DMS153 (cell line): ENCODE data around the gene GFER.

Experiments
- DNase-seq: peaks from one replicate; lab custom pipeline; 2025; lab: John Stamatoyannopoulos, UW

Gene GFER

GRCh38 chr16:1990351-1991134 lies 6.5 kb downstream of the GFER start:
- DNase-seq = no peak

- no peak for DNase-seq
Observed at GRCh38 chr16:1991135-1991551, 7.2 kb downstream of the GFER start.

DNA sequence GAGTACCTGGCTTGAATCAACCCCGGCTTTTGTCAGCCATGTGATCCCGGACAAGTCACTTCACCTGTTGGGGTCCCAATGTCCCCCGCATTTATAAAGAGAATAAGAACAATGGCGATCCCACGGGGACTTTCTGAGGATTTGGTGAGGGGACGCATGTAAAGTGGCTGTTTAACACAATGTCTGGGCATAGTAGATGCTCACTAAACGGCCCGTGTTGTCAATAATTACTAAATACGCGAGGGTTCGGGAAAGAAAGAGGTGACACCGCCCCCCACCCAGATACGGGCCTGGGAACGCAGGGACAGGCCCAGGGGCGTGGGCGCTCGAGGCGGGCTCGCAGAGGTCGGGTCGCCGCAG lies 7.6 kb downstream of the GFER start:
- no peak for DNase-seq

DNA sequence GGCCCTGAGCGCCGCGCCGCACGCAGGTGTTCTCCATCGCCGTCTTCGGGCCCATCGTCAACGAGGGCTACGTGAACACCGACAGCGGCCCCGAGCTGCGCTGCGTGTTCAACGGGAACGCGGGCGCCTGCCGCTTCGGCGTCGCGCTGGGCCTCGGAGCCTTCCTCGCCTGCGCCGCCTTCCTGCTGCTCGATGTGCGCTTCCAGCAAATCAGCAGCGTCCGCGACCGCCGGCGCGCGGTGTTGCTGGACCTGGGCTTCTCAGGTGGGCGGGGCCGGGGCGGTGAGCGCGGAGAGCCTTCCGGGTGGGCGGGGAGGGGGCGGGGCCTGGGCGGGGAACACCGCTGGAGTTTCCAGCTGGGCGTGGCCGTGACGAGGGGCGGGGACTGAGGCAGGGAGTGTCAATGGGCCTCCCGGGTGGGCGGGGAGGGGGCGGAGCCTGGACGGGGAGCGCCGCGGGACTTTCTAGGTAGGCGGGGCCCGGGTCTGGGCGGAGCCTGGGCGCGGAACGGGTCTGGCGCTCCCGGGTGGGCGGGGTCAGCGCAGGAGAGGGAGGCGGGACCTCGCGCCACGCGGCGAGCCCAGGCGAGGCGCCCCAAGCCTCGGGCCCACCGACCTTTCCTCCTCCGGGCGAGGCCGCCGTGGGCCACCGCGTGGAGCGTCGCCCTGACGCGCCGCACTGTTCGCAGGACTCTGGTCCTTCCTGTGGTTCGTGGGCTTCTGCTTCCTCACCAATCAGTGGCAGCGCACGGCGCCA lies 8.1 kb downstream of the GFER start:
- DNase-seq = no peak

GRCh38 chr16:1992704-1993317 lies 8.8 kb downstream of the GFER start:
- no peak for DNase-seq

DNA sequence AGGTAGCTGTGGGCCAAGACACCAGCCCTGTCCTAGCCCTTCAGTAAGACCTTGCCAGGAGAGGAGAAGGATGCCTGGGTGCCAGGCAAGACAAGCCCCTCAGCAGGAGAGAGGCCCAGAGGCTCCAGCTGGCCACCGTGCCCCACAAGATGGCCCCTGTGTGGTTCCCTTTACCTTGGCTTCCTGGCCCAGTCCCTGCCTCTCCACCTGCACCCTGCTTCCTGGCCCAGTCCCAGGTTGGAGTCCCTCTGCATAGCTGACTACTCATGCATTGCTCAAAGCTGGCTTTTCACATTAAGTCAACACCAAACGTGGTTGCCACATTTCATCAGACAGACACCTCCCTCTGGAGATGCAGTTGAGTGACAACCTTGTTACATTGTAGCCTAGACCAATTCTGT lies 9.7 kb downstream of the GFER start:
- no peak for DNase-seq

- no peak for DNase-seq
Observed at GRCh38 chr16:1997494-1998359, 13.7 kb downstream of the GFER start.

DNA sequence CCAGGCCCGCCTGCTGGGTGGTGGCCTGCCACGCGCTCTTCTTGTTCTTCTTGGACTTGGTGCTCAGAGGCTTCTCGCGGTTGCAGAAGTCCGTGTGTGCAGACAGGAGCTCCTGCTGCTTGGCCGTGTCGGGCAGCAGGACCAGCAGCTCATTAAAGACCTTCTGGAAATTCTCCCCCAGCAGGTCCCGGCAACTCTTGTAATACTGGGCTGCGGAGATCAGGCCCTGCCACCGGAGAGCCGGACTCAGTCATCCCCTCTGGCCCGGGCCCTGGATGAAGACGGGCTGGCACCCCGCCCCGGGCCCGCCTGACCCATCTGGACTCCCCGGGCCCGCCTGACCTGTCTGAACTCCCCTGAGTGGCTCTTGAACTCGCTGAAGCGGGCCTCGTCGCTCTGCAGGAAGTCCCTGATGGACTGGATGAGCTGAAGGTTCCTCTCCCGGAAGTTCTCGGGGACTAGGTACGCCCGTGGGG lies 14.4 kb downstream of the GFER start:
- DNase-seq = no peak

DNA sequence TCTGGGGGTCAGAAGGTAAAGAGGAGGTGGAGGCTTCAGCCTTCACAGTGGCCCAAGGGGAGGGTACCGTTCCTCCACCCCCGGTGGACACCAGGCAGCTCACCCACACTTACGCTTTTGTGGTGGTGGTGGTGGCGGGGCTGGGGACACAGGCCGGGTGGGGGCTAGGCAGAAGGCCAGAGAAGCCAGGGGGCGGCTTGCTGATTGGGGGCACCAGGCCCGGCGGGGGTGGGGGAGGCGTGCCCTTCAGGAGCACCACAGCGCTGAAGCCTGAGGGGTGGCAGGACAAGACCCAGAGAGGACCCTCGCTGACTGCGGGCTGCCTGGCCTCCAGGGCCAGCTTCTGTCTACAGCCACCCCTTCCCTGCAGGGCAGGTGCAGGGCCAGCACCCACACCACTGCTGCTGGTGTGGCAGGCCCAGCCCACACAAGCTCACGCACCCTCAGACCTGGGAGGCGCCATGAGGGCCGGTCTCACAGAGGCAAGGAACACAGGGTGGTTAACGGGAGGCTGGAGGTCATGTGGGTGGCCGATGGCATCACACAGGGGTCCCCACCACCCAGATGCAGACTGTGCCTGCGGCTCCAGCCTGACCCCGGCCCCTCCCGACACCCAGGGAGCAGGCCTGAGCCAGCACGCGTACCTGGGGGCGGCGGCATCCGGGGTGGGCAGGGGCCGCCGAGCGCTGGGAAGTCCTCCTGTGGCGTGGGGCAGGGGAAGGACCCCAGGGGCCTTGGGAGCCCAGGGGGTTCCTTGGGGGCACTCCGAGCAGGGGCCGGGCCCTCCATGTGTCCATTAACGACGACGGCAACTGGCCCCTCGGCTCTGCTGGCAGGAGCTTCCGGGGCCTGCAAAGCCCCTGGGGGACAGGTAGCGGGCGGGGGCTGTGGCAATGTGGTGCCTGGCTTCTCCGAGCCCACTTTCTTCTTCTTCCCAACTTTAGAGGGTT lies 15.1 kb downstream of the GFER start:
- no peak for DNase-seq

DNA sequence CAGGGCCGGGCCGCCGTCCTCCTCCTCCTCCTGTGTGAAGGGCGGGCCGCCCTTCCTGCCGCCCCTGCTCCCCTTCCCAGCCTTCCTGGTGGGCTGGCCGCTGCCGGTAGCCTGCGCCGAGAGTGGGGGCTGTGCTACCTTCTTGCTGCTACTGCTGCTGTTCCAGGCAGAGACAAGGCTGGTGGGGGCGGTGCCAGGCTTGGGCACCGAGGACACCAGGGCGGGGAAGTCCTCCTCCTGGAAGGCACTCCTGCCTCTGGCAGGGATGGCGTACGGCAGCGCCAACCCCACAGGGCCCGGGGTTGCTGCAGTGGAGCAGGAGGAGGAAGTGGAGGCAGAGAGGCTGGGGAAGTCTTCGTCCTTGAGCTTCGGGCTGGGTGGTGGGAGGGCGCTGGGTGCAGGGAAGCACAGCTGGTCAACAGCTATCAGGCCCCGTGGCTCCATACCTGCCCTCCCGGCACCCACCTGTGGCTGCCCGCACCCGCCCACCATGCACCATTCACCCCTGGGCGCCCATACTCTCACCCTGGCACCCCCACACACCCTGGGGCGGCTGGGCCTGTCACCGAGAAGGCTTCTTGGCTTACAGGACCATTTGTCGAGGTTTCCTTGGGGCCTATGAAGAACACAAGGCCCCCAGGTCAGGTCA lies 16.0 kb downstream of the GFER start:
- no peak for DNase-seq

DNA sequence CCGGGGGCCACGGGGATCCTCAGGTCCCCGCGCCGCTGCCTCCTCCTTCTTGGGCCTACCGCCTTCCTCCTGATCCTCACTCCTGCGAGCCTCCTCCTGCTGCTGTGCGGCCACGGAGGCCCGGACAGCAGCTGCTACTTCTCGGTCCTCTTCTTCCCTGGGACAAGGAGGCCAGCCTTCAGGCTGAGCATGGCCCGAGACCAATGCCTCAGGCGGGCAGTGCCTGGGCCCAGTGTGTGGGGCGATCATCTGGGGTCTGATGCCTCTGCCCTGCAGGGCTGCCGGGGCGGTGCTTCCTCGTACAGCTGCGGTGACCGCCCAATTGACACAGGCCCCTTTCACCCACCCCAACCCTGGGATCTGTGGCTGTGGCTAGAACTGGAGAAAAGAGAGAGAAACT lies 17.0 kb downstream of the GFER start:
- DNase-seq = no peak

DNA sequence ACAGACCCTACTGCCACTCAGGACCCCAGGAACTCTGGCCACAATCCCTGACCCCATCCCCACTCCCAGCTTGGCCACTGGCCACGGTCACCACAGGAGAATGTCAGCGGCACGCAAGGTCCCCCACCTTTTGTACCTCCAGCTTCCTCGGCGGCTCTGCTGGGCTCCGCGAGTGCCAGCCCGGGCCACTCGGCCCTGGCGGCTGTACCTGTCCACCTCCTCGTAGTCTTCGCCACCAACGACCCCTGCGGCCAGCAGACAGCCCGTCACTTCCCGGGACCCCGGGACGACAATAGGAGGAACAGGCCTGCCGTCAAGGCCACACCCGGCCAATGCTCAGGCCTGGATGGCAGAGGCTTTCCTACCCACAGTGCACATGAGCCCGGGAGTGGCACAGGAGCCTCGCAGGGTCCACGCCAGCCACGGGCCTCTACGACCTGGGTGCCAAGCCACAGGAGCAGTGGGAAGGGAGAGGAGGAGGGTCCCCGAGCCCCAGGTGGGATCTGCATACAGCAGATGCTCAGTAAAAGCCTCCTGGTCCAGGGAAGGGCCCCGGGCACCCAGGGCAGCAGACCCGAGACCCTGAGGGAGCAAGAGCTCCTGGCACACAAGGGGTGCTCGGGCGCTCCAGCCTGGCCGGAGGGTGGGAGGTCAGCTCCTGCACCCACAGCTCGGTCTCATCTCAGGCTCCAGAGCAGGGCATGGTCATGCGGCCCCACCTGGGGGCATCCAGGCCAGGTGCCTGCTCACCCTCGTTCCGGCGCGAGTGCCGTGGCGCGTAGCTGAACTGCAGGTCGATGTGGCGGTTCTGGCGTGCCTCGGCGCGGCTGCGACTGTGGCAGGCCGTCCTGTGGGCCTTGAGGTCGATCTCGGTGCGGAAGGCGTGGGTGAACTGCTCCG lies 17.7 kb downstream of the GFER start:
- no peak for DNase-seq

- no peak for DNase-seq
Observed at GRCh38 chr16:2002406-2003230, 18.6 kb downstream of the GFER start.

DNA sequence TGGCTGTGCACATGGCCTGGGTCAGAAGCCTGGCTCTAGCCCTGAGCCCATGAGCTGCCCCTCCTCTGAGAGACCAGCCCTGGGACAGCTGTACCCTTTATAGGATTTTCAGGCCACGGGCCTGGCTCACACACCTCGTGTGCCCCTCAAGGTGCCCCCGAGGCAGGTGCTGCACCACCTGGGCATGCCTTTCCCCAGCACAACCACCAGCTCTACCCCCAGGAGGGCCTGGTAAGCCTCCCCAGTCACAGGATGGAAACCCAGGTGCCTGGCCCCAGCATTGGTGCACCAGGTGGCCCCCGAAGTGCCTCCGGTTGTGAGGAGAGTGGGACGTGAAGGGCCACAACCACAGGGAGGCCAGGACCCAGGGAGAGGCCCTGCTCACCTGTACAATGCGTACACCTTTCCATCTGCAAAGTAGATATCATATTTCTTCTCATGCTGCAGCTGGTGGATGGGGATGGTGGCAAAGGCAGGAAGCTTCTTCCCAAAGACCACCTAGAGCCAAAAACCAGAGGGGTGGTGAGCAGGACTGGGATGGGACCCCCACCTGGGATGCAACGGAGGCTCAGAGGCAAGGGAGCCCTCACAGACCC lies 19.3 kb downstream of the GFER start:
- no peak for DNase-seq

- DNase-seq = peak; percentile 89
Observed at GRCh38 chr16:2003827-2004641, 20.0 kb downstream of the GFER start.

DNA sequence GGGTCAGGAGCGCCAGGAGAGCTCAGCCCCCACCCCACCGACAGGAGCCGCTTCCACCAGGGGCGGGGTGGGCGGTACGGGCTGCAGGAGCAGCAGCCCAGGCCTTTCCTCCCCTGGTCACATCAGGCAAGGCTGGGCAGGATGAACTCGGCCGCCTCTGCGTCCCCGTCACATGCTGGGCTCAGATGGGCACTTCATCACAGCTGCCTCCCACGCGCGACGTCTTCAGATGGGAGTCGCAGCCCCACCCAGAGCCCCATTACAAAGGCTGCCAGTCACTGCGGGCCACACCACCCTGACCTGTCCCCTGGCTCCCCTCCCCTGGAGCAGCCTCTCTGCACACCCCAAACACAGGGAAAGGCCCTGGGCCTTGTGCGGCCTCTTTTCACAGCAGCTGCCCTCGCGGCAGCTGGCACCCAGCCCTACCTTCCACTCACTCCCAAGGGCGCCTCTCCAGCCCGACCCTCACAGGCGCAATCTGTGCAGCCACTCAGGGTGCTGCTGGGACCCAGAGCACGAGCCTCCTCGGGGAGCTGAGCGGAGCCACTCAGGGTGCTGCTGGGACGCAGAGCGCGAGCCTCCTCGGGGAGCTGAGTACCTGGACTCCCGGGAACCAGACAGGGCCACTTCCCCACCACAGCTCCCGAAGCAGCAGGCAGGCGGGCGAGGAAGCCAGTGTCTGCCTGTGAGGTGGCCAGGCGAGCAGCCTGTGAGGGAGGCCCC lies 21.0 kb downstream of the GFER start:
- peak; percentile 9 for DNase-seq
